GM15510 (cell line): ENCODE measurements around the gene POMC.

Experiments
- POLR2A ChIP-seq: IDR thresholded peaks from 3 replicates; pipeline ENCODE4 v1.6.1; 2011; ENCODE audit warnings: borderline replicate concordance; ENCODE audit not compliant: insufficient read length; ENCODE audit errors: extremely low read depth

POMC gene

GRCh38 chr2:25168256-25169072 lies at the start of gene POMC:
POMC (minus strand) TSS chr2:25168580; CDS start chr2:25164772, 3,808 bp downstream.
- no peak for TF ChIP-seq POLR2A

GRCh38 chr2:25218100-25218499 lies 49.7 kb upstream of the POMC start:
- TF ChIP-seq POLR2A: no peak

- TF ChIP-seq POLR2A: peak; percentile 82
These were observed 47.7 kb upstream of the POMC start for GRCh38 chr2:25215948-25216679.

- TF ChIP-seq POLR2A: no peak
These were observed 46.9 kb upstream of the POMC start for GRCh38 chr2:25215232-25215631.

- no peak for TF ChIP-seq POLR2A
These were observed 44.8 kb upstream of the POMC start for GRCh38 chr2:25213229-25213628.

GRCh38 chr2:25207078-25207545 lies 38.7 kb upstream of the POMC start:
- TF ChIP-seq POLR2A: no peak

GRCh38 chr2:25204190-25204838 lies 35.9 kb upstream of the POMC start:
- TF ChIP-seq POLR2A: peak; percentile 21

- no peak for TF ChIP-seq POLR2A
These were observed 33.9 kb upstream of the POMC start for GRCh38 chr2:25202275-25202674.

- TF ChIP-seq POLR2A: no peak
These were observed 33.4 kb upstream of the POMC start for GRCh38 chr2:25201794-25202193.

GRCh38 chr2:25201265-25201664 lies 32.9 kb upstream of the POMC start:
- TF ChIP-seq POLR2A: no peak

GRCh38 chr2:25198576-25198975 lies 30.2 kb upstream of the POMC start:
- no peak for TF ChIP-seq POLR2A

GRCh38 chr2:25198209-25198525 lies 29.8 kb upstream of the POMC start:
- TF ChIP-seq POLR2A: no peak

- no peak for TF ChIP-seq POLR2A
These were observed 29.2 kb upstream of the POMC start for GRCh38 chr2:25197336-25198208.

GRCh38 chr2:25194576-25195122 lies 26.3 kb upstream of the POMC start:
- TF ChIP-seq POLR2A: no peak
